Neural cell (in vitro differentiated cells): ENCODE measurements around the gene MICAL2. TPM values are rescaled to one million over a fixed set of nuclear protein-coding genes. Genes with fewer than 3 reads are reported as not detected.

Experiments used
- H2AFZ ChIP-seq: fragments of 200-600, 300-800 bp; sonication (generic), shearing (Covaris generic); 2 replicates; pipeline ENCODE4 v1.6.0; 2014; ENCODE audit warnings: low read depth, mild to moderate bottlenecking, antibody characterized with exemption, low read length, moderate library complexity
- H3F3A ChIP-seq: fragments of 200-600 bp; shearing (Covaris generic); 2 replicates; pipeline ENCODE4 v1.6.1; 2016; ENCODE audit warnings: mild to moderate bottlenecking, moderate library complexity, mixed read lengths, antibody characterized with exemption, low read length; ENCODE audit not compliant: insufficient read depth, poor library complexity, severe bottlenecking
- H3K27ac ChIP-seq: fragments of 200-600, 300-800 bp; sonication (generic), shearing (Covaris generic); 2 replicates; pipeline ENCODE4 v1.5.1; 2014; ENCODE audit warnings: mild to moderate bottlenecking, low read length, moderate library complexity
- H3K27me3 ChIP-seq: fragments of 300-800, 200-600 bp; sonication (generic), shearing (Covaris generic); 2 replicates; pipeline ENCODE4 v1.6.0; 2014; ENCODE audit warnings: mild to moderate bottlenecking, low read depth, low read length, moderate library complexity; ENCODE audit not compliant: insufficient read depth
- H3K36me3 ChIP-seq: fragments of 300-800, 200-600 bp; sonication (generic), shearing (Covaris generic); 2 replicates; pipeline ENCODE4 v1.5.1; 2014; ENCODE audit warnings: mild to moderate bottlenecking, antibody characterized with exemption, low read length, moderate library complexity; ENCODE audit not compliant: insufficient read depth
- H3K4me2 ChIP-seq: fragments of 300-800, 200-600 bp; sonication (generic), shearing (Covaris generic); 2 replicates; pipeline ENCODE4 v1.6.0; 2014; ENCODE audit warnings: mild to moderate bottlenecking, low read length
- H3K4me3 ChIP-seq: fragments of 300-800, 200-600 bp; sonication (generic), shearing (Covaris generic); 2 replicates; pipeline ENCODE4 v1.5.1; 2014; ENCODE audit warnings: mild to moderate bottlenecking, low read length, moderate library complexity
- H3K79me2 ChIP-seq: fragments of 200-600 bp; shearing (Covaris generic); replicated peaks from 2 replicates; pipeline ENCODE4 v1.6.0; 2014; ENCODE audit warnings: mild to moderate bottlenecking, low read length, moderate library complexity; ENCODE audit not compliant: insufficient read depth
- H3K9ac ChIP-seq: fragments of 300-800, 200-600 bp; sonication (generic), shearing (Covaris generic); 2 replicates; pipeline ENCODE4 v1.6.1; 2016; ENCODE audit warnings: mild to moderate bottlenecking, low read length, mixed read lengths
- H3K9me2 ChIP-seq: fragments of 200-600 bp; shearing (Covaris generic); 2 replicates; pipeline ENCODE4 v1.6.1; 2016; ENCODE audit warnings: mild to moderate bottlenecking, low read length, mixed read lengths; ENCODE audit not compliant: insufficient read depth
- H3K9me3 ChIP-seq: fragments of 200-600, 300-800 bp; sonication (generic), shearing (Covaris generic); 2 replicates; pipeline ENCODE4 v1.6.1; 2016; ENCODE audit warnings: mild to moderate bottlenecking, mixed run types, low read length, moderate library complexity, mixed read lengths
- H4K20me1 ChIP-seq: fragments of 200-600 bp; shearing (Covaris generic); 2 replicates; pipeline ENCODE4 v1.6.1; 2016; ENCODE audit warnings: mild to moderate bottlenecking, mixed run types; ENCODE audit not compliant: insufficient read depth
- CTCF ChIP-seq: fragments of 450-650 bp; IDR thresholded peaks from 2 replicates; pipeline ENCODE4 v1.5.1; 2014; ENCODE audit warnings: antibody characterized with exemption, mild to moderate bottlenecking, moderate library complexity; ENCODE audit not compliant: poor library complexity, severe bottlenecking
- EP300 ChIP-seq: fragments of 450-650 bp; conservative IDR thresholded peaks from 2 replicates; pipeline ENCODE4 v1.6.1; 2014; ENCODE audit warnings: antibody characterized with exemption, mild to moderate bottlenecking, moderate library complexity; ENCODE audit not compliant: poor library complexity, severe bottlenecking
- EZH2 ChIP-seq: fragments of 200-600, 300-800 bp; shearing (Covaris generic), sonication (generic); IDR thresholded peaks from 2 replicates; pipeline ENCODE4 v1.6.1; 2014; ENCODE audit warnings: antibody characterized with exemption, low read length, borderline replicate concordance, mild to moderate bottlenecking; ENCODE audit not compliant: insufficient read depth, poor library complexity, severe bottlenecking
- MXI1 ChIP-seq: fragments of 450-650 bp; conservative IDR thresholded peaks from 2 replicates; pipeline ENCODE4 v1.6.1; 2014; ENCODE audit warnings: antibody characterized with exemption, mild to moderate bottlenecking; ENCODE audit not compliant: poor library complexity, severe bottlenecking
- POLR2AphosphoS5 ChIP-seq: IDR thresholded peaks from 2 replicates; pipeline ENCODE4 v1.6.1; 2012
- RAD21 ChIP-seq: fragments of 450-650 bp; conservative IDR thresholded peaks from 2 replicates; pipeline ENCODE4 v1.6.1; 2014; ENCODE audit warnings: antibody characterized with exemption, mild to moderate bottlenecking, moderate library complexity
- REST ChIP-seq: IDR thresholded peaks from 2 replicates; pipeline ENCODE4 v1.6.1; 2012; ENCODE audit warnings: borderline replicate concordance
- SMC3 ChIP-seq: fragments of 450-650 bp; conservative IDR thresholded peaks from 2 replicates; pipeline ENCODE4 v1.6.1; 2014; ENCODE audit warnings: antibody characterized with exemption, mild to moderate bottlenecking, moderate library complexity; ENCODE audit not compliant: poor library complexity
- TAF1 ChIP-seq: IDR thresholded peaks from 2 replicates; pipeline ENCODE4 v1.6.1; 2012; ENCODE audit warnings: low read depth
- polyA plus RNA-seq: library from polyadenylated mRNA; depleted of rRNA; stranded (reverse); fragments of >200 nt; gene quantifications from 2 replicates; pipeline ENCODE4 v1.2.3, GENCODE V29; 2014

MICAL2 gene
- polyA plus RNA-seq, 1 donor from 2014 or later: 2.2 TPM

- no peaks in the 10 kb centered on the region for H3K79me2 ChIP-seq
- H3K27ac ChIP-seq: no peak overlapping the region
- H3K27me3 ChIP-seq: no peaks in the 10 kb centered on the region
- no peak overlapping the region for H3K4me3 ChIP-seq
- no peaks in the 10 kb centered on the region for H3K9me3 ChIP-seq
- no peak overlapping the region for H2AFZ ChIP-seq
- H3K9ac ChIP-seq: no peak overlapping the region
- no peaks in the 10 kb centered on the region for H3F3A ChIP-seq
- H3K9me2 ChIP-seq: no peaks in the 10 kb centered on the region
- H4K20me1 ChIP-seq: no peaks in the 10 kb centered on the region
- TF ChIP-seq REST: no peak
- no peak for TF ChIP-seq TAF1
- no peak for TF ChIP-seq MXI1
- TF ChIP-seq CTCF: no peak
- TF ChIP-seq RAD21: no peak
- TF ChIP-seq SMC3: no peak
- no peak for TF ChIP-seq POLR2AphosphoS5
- no peak for TF ChIP-seq EZH2
- no peak for TF ChIP-seq EP300
- H3K36me3 ChIP-seq: no peaks in the 10 kb centered on the region
- H3K4me2 ChIP-seq: no peak overlapping the region
Measured at GRCh38 chr11:12282676-12283075, 172.3 kb downstream of the MICAL2 start.

GRCh38 chr11:12284316-12285050 lies 174.1 kb downstream of the MICAL2 start:
- Histone ChIP-seq H4K20me1 (no peaks in the 10 kb centered on the region), H3K4me2 (no peak overlapping the region), H3K4me3 (no peak overlapping the region), H3K27ac (no peak overlapping the region), H3F3A (no peaks in the 10 kb centered on the region), H3K27me3 (no peaks in the 10 kb centered on the region), H3K9ac (no peak overlapping the region), H3K79me2 (no peaks in the 10 kb centered on the region), H3K9me2 (no peaks in the 10 kb centered on the region), H2AFZ (no peak overlapping the region), H3K9me3 (no peaks in the 10 kb centered on the region), H3K36me3 (no peaks in the 10 kb centered on the region)
- no peak for TF ChIP-seq MXI1
- no peak for TF ChIP-seq RAD21
- TF ChIP-seq POLR2AphosphoS5: no peak
- TF ChIP-seq TAF1: no peak
- no peak for TF ChIP-seq EZH2
- TF ChIP-seq EP300: no peak
- no peak for TF ChIP-seq CTCF
- no peak for TF ChIP-seq SMC3
